ENCODE results near the gene DDX42.

Gene DDX42

GRCh38 chr17:63800783-63801182, 26.8 kb downstream of the DDX42 start:
- H3K4me3 ChIP-seq = no peak overlapping the region
- H3K4me1 ChIP-seq = no peaks in the 10 kb centered on the region
- DNase-seq = no peak
- no peaks in the 10 kb centered on the region for H3K9me3 ChIP-seq
- no peak for TF ChIP-seq CTCF (IDR thresholded peaks at IDR 0.05)
- H3K27me3 ChIP-seq = no peaks in the 10 kb centered on the region
- no peak overlapping the region for H3K27ac ChIP-seq
- intact Hi-C loops (cut with DNase I; ENCODE audit: low total_unique reads) = no loop called here
- H3K36me3 ChIP-seq = peaks cover 80 to 98% (median 86%) of the 10 kb centered on the region in 3 donors

- Histone ChIP-seq H3K27ac (no peak overlapping the region), H3K27me3 (no peaks in the 10 kb centered on the region), H3K9me3 (no peaks in the 10 kb centered on the region), H3K4me3 (no peak overlapping the region), H3K4me1 (no peaks in the 10 kb centered on the region), H3K36me3 (peaks cover 87 to 98% (median 90%) of the 10 kb centered on the region in 3 donors)
- no peak for TF ChIP-seq CTCF (IDR thresholded peaks at IDR 0.05)
- intact Hi-C loops (cut with DNase I; ENCODE audit: low total_unique reads) = no loop called here
- DNase-seq = no peak
Observed at GRCh38 chr17:63804328-63804727, 30.4 kb downstream of the DDX42 start.

GRCh38 chr17:63805591-63805990, 31.6 kb downstream of the DDX42 start:
- TF ChIP-seq CTCF (IDR thresholded peaks at IDR 0.05) = no peak
- Histone ChIP-seq H3K36me3 (peaks cover 86 to 98% (median 90%) of the 10 kb centered on the region in 3 donors), H3K4me1 (no peaks in the 10 kb centered on the region), H3K27me3 (no peaks in the 10 kb centered on the region), H3K27ac (no peak overlapping the region), H3K4me3 (no peak overlapping the region), H3K9me3 (no peaks in the 10 kb centered on the region)
- no peak for DNase-seq
- intact Hi-C loops (cut with DNase I; ENCODE audit: low total_unique reads) = no loop called here

GRCh38 chr17:63809970-63810369, 36.0 kb downstream of the DDX42 start:
- no peak overlapping the region for H3K27ac ChIP-seq
- no peaks in the 10 kb centered on the region for H3K9me3 ChIP-seq
- peaks cover 96 to 100% (median 98%) of the 10 kb centered on the region in 3 donors for H3K36me3 ChIP-seq
- intact Hi-C loops (cut with DNase I; ENCODE audit: low total_unique reads) = no loop called here
- H3K4me1 ChIP-seq = no peaks in the 10 kb centered on the region
- no peak for DNase-seq
- TF ChIP-seq CTCF (IDR thresholded peaks at IDR 0.05) = no peak
- no peaks in the 10 kb centered on the region for H3K27me3 ChIP-seq
- no peak overlapping the region for H3K4me3 ChIP-seq

- no peaks in the 10 kb centered on the region for H3K9me3 ChIP-seq
- no peak overlapping the region for H3K27ac ChIP-seq
- no peak for TF ChIP-seq CTCF (IDR thresholded peaks at IDR 0.05)
- H3K27me3 ChIP-seq = no peaks in the 10 kb centered on the region
- intact Hi-C loops (cut with DNase I; ENCODE audit: low total_unique reads) = no loop called here
- H3K4me3 ChIP-seq = no peak overlapping the region
- H3K36me3 ChIP-seq = peaks cover 95 to 100% (median 97%) of the 10 kb centered on the region in 3 donors
- no peak for DNase-seq
- H3K4me1 ChIP-seq = no peaks in the 10 kb centered on the region
Observed at GRCh38 chr17:63816123-63816522, 42.2 kb downstream of the DDX42 start.

GRCh38 chr17:63816669-63817068, 42.7 kb downstream of the DDX42 start:
- Histone ChIP-seq H3K27ac (no peak overlapping the region), H3K4me1 (no peaks in the 10 kb centered on the region), H3K9me3 (no peaks in the 10 kb centered on the region), H3K27me3 (no peaks in the 10 kb centered on the region), H3K4me3 (no peak overlapping the region), H3K36me3 (peaks cover 95 to 100% (median 97%) of the 10 kb centered on the region in 3 donors)
- no peak for TF ChIP-seq CTCF (IDR thresholded peaks at IDR 0.05)
- DNase-seq = no peak
- intact Hi-C loops (cut with DNase I; ENCODE audit: low total_unique reads) = no loop called here

Measured in tibial artery (tissue), 4 donors.